GM21737 (cell line): Measurements from ENCODE around the gene TMEM154.

ENCODE experiments used
- ATAC-seq: cut with Tn5 transposase; IDR thresholded peaks from one replicate; pipeline ENCODE4 v1.9.1; 2021; ENCODE audit warnings: mild to moderate bottlenecking, moderate library complexity; ENCODE audit not compliant: unreplicated experiment

Gene TMEM154

DNA sequence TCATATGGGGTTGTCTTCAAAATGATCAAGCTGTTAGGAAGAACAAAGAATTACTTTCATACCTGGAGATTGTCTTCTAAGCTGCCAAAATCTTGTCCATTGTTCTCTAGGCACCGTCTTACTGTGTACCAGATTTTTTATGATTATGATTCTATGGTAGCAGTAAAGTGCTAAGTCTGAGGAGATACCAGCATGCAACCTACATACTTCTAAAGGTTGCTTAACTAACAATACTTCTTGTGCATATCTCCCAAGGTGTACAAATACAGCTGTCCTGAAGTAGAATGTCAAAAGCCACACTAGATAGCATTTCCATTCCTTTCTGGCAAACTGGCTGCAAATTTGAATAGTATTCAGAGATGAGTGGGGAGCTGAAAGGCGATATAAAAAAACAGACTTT is 81.3 kb downstream of the TMEM154 start:
- no peak for ATAC-seq

DNA sequence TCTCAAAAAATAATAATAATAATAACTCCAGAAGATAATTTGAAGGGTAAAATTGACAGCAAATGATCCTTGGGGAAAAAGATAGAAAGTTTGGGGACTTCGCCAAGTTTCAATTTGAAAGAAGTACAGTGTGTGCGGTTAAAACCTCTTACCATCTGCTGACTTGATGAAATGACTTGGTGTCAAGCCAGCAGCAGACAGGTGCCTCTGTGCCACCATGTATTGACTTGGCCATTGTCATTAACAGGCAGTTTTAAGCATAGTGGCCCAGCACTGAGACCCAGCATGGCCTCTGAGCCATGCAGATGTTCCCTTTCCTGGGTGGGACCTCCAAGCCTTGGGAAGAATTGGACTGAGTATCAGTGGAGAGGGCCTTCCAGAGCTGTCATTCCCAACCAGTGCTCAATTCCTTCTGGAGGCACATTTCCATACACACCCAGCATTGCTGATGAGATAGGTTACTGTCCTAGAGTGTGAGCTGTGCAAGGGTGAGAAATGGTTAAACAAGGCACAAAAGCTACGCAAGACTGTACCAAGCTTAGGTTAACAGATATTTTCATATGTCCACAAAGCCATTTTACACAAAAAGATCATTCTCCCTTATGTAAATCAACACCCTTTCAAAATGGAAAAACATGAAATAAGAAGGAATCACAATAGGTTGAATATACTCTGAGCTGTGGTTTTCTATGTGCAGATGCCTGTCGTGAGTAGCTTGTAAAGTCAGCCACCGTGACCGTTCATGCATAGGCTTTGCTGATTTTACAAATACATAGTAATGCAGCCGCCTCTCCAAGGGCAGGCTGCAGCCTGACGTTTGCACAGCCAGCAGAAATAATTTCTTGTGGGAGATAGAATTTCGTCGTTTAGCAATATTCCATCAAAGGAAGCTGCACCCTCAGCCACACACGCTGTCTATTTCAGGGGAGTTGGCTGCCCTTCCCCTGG is 84.5 kb downstream of the TMEM154 start:
- ATAC-seq = peak; percentile 84

DNA sequence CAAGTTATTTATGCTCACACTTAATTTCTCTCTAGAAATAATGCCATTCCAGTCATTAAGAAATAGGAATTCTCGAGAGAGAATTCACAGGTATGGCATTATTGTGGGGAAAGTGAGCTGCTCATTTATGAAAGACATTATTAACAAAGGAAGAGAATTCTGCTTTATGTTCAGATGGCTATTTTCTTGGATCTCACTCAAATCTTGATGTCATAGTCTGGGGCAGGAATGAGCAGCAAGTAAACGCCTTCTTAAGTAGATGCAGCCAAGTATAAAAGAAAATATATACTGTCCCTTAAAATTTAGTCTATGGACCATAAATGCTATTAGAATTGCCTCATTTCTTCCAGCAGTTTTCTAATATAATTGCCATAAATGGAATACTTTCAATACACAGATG is 85.7 kb downstream of the TMEM154 start:
- ATAC-seq = no peak

DNA sequence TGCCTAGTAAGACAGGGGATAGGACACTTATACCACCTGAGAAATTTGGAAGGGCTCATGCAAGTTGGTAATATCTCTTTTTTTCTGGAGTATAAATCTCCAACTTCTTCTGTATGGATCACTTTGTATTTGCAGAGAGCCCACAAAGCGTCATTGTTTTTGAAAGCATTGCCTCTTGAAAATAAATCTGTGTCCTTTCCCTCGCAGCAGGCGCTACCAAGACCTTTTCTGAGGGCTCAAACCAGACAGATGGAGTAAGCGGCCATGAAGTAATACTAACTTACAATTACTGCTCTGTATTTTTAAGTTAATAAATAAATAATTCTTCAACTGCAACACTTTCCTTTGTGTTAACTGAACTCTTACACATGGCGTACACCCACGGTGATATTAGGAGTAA is 87.9 kb downstream of the TMEM154 start:
- ATAC-seq = no peak

DNA sequence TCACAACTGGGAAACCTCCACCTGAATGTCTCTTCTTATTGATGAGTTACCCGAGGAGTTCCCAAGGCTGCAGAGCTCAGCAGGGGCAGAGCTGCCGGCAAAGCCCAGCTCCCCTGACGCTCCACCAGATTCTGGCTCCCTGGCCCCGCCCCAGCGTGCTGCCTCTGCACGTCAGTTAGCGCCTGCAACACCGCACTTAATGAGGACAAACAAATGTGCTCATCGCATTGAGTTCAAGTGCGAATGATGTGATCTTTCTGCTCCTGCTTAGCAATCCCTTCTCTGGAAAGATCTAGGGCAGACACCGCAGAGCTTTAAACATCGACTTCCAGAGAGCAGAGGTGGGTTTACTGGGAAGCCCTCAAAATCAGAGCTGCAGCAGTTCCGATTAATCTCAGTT is 88.4 kb downstream of the TMEM154 start:
- no peak for ATAC-seq

DNA sequence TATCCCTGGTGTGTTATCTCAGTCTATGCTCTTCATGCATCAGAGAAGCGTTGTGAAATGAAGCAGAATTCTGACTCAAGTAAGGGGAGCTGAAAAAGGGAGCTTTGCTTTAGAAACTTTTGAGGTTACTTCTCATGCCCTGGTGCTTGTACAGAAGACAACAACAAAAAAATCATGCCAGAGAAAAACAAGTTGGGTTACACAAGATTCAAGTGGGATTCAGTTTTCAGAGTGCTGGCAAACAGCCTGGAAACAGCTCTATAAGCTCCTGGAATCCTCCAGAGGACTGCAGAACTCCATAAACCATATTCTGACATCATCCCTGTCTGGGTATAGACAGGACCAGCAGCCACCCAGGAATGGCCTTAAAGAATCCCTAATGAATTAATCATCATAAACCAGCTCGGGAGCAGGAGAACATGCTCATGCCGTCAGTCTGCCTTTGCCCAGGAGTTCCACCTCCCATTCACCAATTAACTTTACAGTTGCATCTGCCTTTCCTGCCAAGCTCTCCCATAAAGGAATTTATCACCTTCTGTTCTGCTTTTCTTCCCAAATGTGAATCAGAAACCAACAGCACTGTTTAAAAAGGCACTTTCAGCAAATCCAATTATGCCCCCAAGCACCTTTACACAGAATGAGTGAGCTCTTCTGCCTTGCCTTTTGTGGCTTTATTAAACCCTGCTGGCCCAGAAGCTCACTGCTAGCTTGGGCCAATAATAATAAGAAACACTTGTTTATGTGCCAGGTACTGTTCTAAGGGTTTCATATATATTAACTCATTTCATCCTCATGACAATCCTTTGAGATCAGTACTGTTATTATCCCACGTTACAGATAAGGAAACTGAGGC is 89.4 kb downstream of the TMEM154 start:
- ATAC-seq = no peak

DNA sequence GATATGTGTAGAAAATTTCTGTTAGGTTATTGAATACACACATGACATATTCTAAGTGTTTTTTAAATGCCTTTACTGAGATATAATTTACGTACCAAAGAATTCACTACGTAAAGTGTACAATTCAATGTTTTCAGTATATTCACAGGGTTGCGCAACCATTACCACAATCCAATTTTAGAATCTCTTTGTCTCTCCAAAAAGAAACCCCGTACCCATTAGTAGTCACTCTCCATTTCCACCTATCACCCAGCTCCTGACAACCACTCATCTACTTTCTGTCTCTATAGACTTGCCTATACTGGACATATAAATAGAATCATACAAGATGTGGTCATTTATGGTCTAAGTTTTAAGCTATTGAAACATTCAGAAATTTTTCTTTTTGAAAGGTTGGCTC is 90.9 kb downstream of the TMEM154 start:
- no peak for ATAC-seq

DNA sequence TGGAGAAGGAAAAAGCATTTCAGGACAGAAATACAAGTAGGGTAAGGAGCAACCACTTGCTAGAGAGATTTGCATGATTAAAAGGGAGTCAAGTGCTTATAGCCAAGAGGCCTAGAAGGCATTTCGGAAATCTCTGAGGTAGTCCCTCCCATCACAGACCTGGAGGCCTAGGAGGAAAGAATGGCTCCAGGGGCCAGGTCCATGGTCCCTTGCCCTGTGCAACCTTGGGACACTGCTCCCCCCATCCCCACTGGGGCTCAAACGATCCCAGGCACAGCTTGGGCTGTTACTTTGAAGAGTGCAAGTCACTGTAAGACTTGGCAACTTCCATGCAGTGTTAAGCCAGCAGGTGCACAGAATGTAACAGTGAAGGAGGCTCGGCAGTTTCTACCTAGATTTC is 92.7 kb downstream of the TMEM154 start:
- ATAC-seq = no peak

DNA sequence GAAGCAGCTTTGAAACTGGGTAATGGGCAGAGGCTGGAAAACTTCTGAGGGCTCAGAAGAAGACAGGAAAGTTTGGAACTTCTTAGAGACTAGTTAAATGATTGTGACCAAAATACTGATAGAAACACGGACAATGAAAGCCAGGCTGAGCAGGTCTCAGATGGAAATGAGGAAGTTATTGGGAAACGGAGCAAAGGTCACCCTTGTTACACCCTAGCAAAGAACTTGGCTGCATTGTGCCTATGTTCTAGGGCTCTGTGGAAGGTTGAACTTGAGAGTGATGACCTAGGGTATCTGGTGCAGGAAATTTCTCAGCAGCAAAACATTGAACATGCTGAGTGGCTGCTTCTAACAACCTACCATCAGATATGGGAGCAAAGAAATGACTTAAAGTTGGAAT is 93.1 kb downstream of the TMEM154 start:
- no peak for ATAC-seq

DNA sequence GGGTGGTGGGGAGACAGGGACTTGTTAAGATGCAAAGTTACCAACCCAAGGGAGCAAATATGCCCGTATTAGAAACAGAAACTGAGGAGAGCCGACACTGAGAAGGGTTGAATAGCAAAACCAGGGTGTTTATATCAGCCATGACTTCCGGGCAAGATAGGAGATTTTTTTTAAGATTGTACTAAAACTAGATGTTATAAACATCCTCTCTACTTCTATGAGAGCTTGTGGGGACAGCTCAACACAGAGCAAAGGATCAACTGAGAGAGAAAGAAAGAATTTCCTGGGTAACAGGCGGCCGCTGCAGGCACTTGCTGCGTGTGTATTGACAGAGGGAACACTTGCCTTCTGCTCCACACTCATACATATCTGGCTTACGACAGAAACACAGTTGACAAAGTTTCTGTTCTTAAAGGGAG is 94.8 kb downstream of the TMEM154 start:
- peak; percentile 72 for ATAC-seq

DNA sequence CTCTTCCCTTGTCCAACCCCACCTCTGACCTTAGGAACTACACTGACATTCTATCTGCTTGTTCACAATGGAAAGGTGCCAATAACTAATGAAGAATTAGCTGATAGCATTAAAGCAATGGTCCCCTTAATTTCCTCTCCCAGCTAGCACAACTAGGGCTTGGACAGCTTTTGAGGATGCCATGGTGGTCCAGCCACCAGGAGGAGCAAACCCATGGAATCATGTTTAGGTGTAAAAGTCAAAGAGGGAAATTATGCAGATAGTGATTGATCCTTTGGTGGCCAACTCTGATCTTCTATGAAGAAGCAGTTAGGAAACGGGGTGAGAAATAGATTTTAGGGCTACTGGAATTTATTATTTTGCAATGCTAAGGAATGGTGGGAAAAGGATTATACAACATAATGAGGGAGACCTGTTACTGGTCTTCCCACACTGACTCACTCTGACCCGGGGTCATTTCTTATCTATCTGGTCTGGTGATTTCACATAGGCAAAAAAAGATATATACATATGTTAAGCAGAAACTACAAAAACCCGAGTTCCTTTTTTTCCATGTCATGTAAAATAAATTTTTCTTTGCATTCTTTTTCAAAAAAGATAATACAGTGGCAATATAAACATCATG is 98.1 kb downstream of the TMEM154 start:
- ATAC-seq = no peak

DNA sequence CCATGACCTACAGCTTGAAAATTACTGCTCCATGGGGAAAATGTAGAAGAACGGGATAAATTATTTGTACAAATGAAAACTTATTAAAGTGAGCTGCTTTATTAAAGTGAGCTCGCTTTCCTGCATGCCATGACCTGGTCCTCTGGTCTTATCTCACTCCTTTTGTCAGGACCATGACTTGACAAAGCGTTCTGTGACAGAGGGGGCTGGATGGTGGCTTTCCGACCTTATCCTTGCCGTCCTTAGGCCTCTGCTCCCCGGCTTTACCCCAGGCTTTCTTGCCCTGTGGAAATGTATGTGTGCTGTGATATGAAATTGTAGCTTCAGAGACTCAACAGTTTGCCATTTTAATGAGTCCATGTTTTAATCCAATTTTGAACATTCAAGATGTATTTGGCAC is 99.9 kb downstream of the TMEM154 start:
- no peak for ATAC-seq

DNA sequence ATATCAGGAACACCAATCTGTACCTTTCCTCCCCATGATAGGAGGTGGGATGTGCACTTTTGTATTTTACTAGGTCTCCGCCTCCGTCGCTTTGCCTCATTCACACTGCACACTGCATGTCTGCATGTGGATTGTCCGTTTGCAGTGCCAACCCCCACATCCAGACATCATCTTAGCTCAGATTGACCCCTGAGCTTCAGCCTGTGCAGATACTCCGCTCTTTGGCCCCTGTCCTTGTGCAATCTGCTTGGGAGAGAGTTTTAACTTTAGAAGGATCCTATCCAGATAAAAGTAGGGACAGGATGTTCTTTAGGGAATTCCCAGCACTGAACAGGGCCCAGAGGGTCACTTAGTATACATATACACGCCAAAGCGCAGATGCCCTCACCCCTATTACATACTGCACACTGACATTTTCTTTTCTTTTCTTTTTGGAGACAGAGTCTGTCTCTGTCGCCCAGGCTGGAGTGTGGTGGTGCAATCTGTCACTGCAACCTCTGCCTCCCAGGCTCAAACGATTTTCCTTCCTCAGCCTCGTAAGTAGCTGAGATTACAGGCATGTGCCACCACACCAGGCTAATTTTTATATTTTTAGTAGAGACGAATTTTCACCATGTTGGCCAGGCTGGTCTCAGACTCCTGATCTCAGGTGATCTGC is 100.6 kb downstream of the TMEM154 start:
- no peak for ATAC-seq

DNA sequence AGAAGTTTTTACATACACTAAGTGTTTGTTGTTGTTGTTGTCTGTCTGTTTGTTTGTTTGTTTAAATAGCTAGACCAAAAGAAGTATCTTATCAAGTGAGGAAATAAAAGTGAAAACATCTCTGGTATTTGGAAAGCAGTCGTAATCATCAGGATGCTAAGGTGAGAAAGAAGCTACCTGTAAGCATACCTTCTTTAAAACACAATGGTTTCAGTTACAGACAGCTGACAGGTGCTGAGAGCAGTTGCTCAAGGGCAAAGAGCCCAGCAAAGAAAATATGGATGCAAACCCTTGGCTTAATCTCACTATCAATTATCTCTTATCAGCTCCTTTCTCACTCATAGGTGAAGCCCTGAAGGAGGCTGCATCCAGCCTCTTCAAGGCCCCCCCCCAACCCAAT is 101.1 kb downstream of the TMEM154 start:
- no peak for ATAC-seq

DNA sequence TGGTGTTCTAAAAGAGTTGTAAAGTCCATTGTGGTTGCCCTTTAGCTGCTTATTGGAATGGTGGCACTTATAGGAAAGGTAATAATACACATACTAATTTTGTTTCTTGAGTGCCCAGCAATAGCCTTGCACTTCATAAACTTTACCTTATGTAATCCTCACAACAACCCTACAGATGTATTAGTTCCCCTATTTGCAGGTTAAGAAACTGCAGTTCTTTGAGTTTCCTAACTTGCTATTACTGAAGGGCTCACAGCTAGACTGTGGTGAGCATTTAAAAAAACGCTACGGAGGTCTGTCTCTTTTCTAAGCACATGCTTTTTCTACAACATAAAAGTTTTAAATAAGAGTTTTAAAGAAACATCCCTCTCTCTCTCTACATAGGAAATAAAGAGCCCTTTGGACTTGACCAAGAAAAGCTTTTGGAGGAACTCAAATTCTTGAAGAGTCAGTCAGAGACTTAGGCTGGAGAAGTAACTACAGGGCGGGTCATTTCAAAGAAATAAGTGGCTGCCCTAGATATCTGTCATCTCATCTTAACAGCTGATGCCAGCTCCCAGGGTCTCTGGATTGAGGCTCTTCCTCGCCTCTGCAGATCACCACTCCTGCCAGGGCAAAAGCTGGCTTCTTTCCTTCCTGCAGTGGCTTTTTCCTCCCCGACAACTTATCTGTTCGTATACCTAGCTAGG is 101.9 kb downstream of the TMEM154 start:
- ATAC-seq = peak; percentile 68

DNA sequence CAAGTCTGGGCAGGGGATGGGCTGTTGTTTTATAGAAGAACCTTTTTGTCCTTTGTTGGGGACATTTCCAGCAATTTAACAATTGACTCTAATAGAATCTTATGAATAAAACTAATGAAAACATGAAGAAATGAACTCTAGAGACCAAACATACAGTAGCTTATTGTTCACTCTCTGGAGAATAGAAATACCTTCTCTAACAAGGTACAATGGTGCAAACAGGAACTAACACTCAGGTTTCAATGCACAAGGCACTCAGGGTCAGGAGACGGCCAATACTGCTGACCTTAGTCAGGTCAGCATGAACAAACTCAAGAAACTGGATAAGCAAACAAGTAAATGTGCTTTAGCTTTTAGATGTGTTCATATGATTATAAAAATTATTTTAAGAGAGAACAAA is 104.3 kb downstream of the TMEM154 start:
- no peak for ATAC-seq

DNA sequence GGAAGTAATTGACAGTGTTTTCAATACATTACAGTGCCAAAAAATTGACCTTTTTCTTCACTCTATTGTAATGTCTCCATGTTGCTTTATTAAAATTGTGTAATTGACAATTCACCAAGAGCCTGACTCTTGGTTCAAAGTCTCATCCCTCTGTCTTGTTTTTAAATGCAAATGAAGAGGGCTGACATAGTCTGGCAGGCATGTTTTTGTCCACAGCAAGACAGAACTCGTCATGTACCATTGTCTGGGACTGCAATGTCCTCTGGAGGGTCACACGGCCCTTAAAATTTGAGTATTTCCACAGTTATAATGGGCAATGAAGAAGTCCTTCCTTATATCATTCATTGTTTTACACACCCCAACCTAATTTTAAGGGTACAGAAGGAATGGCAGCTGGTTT is 105.9 kb downstream of the TMEM154 start:
- ATAC-seq = no peak

DNA sequence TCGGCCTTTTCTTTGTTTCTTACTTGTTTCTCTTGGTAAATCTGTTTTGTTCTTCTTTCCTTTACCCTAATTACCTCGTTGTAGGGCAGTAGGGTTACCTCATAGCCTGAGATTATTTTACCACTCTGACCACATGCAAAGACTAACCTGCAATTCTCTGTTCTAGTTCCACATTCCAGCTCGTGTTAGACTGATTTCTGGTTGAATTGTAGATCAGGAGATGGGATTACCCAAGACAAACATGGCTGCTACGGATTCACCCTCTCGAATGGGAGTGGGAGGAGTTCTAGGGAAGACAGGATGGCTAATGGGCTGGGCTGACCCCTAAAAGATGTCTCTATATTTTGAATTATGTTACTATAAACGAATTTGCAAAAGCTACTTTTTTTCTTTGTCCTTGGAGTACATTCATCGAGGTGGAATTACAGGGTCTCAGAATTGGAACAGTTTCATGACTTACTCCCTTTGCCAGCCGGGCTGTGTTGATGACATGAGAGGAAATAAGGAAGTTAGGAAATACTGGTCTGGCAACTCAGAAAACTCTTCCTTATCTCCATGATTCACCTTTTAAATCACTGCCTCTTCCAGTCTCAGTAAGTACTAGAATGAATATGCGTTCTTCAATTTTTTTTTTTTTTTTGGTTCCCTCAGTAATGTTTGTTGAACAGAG is 107.2 kb downstream of the TMEM154 start:
- ATAC-seq = peak; percentile 76

DNA sequence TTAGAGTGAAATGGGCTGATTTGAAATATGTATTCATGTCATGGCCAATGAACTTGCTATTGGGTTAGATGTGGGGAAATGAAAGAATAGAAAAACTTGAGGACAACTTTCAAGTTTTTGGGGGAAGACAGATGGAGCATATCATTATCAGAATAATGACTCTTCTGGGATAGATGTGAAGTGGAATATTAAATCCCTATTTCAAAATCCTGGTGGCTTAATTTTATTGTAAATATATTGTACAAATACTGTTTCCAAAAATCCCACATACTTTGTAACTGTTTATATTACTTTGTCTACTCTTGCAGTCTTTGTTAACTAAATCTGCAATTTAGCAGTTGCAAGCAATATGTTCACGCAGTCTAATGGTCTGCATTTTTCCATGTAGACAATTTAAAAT is 108.0 kb downstream of the TMEM154 start:
- no peak for ATAC-seq

DNA sequence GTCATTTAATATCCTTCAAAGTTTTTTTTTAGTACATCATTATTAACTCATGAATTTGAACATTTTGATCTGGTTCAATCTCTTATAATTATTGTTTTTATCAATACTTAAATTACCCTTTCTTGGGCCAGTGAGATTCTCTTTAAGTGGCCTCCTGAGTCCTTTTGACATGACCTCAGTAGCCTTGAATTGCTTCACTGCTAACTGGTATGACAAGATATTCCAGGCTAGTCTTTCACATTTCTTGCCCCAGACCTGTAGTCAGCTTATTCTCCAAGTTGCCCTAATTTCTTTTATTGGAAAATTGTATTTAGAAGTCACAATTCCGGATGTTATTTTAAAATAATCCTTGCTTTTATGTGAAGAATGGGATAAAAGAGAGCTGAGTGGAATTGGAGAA is 108.5 kb downstream of the TMEM154 start:
- no peak for ATAC-seq
